Epithelial cell of esophagus (primary cell): ENCODE data around the gene PLPP7.
A peak's percentile ranks its signal among the peaks of the same experiment; 100 is the strongest.

Experiments
- DNase-seq: peaks from one replicate; pipeline ENCODE4 v3.0.0; 2010; ENCODE audit warnings: low read depth
- H3K4me3 ChIP-seq: 2 replicates; pipeline ENCODE4 v1.5.1; 2011; ENCODE audit warnings: mild to moderate bottlenecking, low read length, control low read depth
- CTCF ChIP-seq: IDR thresholded peaks from 2 replicates; pipeline ENCODE4 v1.5.1; 2011; ENCODE audit warnings: low read depth, mild to moderate bottlenecking, low read length, control low read depth, inconsistent platforms; ENCODE audit not compliant: insufficient read depth; ENCODE audit errors: missing control alignments

Gene PLPP7

DNA sequence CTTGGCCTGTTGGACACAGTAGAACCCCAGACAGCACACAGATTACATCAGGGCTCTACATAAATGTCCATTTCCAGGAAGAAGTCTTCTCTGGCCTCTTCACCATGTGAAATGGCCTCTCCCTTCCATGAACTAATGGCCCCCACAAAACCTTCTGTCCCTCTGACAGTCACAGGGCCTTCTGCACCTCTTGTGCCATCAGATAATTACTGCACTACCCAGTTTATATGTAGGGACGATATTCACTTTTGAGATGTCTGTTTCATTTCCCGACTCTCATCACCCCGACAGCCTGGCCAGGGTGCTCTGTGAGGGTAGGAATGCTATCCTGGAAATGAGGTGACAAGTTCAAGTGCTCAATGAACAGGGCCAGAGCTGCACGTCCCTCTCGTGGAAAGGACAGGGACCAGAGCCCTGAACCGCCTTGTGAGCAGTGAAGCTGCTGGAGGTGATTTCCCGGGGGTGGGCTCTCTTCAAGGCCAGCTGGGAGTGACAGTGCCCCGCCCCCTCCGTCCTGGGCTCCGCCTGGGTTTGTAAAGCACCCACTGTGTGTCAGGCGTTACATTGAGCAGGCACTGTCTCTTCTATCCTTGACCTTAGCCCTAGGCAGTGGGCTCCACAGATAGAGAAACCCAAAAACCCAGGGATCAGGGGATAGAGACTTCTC lies 10.2 kb upstream of the PLPP7 start:
- no peak overlapping the region for H3K4me3 ChIP-seq
- no peak for DNase-seq
- no peak for TF ChIP-seq CTCF

DNA sequence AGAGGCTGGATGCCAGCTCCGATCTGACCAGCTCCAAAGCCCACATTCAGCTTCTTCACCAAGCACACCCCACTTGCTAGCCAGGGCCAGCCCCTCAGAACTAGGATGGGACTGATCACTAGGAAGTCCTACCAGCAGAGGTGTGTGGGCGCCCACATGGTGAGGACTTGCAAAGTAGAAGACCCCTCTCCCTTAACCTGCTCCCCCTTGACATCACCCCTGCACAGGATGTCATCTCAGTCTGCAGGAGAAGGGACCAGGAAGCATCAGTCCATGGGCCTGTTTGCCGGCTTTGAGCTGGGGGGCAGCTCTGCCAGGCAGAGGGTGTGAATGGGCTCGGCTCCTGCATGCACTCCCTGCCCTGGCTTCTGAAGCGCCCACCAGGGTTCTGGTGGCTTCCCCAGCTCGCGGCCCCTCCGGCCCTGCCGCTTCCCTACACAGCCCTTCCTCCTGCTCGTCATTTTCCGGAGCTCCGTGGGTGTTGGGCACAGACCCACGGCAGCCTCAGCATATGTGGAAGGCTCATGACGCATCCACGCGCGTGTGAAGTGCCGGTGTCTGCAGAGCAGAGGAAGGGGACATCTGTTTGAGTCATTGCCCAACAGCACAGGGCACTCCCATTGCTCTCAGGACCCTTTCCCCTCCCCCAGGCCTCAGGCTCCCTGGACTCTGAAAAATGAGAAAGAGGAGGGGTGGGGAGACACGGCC lies 9.5 kb upstream of the PLPP7 start:
- H3K4me3 ChIP-seq = no peak overlapping the region
- DNase-seq = no peak
- TF ChIP-seq CTCF = no peak

DNA sequence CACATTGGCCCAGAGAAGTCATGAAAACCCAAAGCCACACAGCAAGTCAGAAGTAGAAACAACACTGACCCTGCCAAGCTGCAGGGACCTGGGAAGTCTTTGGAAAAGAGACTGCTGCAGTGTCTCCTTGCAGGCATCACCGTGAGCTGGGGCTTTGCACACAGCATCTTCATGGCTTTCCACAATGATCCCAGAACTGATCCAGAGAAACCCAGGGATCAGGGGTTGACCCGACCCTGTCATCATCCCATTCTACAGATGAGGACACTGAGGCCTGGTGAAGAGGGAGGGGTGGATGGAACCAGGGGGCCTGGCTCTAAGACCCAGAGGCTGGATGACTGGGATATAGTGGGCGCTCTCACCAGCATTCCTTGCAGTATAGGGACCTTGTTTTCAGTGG lies 8.9 kb upstream of the PLPP7 start:
- no peak overlapping the region for H3K4me3 ChIP-seq
- TF ChIP-seq CTCF = no peak
- DNase-seq = no peak

DNA sequence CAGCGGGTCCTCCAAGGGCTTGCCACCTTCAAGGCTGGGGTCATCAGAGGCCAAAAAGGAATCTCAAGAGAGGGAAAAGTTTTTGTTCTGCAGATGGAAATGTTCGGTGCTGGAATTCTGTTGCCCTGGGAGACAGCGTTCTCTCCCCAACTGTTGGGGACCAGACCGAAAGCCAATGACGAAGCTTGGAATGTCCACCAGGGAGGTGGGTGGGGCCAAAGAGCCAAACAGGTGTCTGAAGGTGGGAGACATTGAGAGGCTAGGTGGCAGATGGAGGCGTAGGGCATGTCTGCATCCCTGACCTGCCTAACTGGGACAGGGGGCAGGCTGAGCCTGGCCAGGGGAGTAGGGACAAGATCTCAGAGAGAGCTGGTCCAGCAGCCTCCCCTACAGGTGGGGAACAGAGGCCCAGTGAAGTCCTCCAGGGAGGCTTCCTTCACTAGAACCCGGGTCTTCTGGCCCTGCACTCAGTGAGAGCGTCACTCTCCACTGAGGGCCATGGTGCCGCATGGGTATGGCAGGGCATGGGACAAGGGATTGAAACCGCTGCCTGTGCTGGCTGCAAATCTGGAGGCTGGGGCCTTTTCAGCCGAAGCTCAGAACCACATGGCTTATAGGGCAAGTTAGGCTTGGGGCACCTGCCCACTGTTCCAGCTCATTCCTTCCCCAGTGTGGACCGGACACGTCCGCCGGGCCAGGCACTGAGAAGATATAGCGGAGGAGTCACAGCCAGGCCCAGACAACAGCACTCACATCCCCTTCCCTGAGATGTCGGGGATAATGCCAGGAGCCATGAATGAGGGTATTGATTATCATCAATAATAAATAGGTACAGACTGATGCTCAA lies 8.2 kb upstream of the PLPP7 start:
- no peak for TF ChIP-seq CTCF
- H3K4me3 ChIP-seq = no peak overlapping the region
- DNase-seq = no peak

DNA sequence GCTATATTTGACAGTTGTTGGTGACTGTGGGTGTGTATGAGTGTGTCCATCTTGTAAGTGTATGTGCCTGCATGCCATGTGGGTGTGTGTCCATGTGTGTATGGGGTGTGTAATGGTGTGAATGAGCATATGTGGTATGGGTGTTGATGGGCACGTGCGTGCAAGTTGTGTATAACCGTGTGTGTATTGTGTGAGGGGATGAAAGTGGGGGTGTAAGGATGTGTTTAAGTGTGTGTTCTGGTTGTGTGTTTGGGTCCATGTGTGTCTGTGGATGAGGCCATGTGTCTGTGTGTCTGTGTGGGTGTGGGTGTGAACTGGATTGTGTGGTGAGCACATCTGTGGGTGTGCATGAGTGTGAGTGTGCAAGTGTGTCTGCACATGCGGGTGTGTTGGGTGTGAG lies 7.3 kb upstream of the PLPP7 start:
- TF ChIP-seq CTCF = no peak
- no peak overlapping the region for H3K4me3 ChIP-seq
- DNase-seq = no peak

GRCh38 chr9:131282688-131283422 lies 6.7 kb upstream of the PLPP7 start:
- peak; percentile 14 for DNase-seq
- H3K4me3 ChIP-seq = no peak overlapping the region
- no peak for TF ChIP-seq CTCF
